Endothelial cell of umbilical vein (primary cell): Measurements from ENCODE around the gene PDCD1LG2. TPM values are rescaled to one million over a fixed set of nuclear protein-coding genes. Genes with fewer than 3 reads are reported as not detected.

Experiments used
- BruUV-seq: library from RNA; stranded (reverse); fragments of 400-500 nt; replicated peaks from 2 replicates; lab custom pipeline; 2021; lab: Mats Ljungman, UMichigan
- CTCF ChIA-PET: fragments of 300-600, 350-600 bp; sonication (Branson Sonifier 250); formaldehyde crosslinking; loops from one replicate; lab custom pipeline; 2021; ENCODE audit warnings: antibody characterized with exemption, inconsistent platforms; lab: Charles Lee
- POLR2A ChIA-PET: fragments of 300-600, 350-600 bp; sonication (Branson Sonifier 250); formaldehyde crosslinking; loops from one replicate; lab custom pipeline; 2021; ENCODE audit warnings: antibody characterized with exemption, inconsistent platforms; lab: Charles Lee
- DNase-seq: peaks from one replicate; pipeline ENCODE4 v3.0.0-alpha.2; 2011; ENCODE audit warnings: low read depth, low spot score
- FAIRE-seq: peaks from 2 replicates; lab custom pipeline; 2011; peaks lifted over from hg19 to GRCh38; lab: Jason Lieb, UNC
- H2AFZ ChIP-seq: 2 replicates; pipeline ENCODE4 v1.6.0; 2012; ENCODE audit warnings: low read depth, low read length, control low read depth, inconsistent platforms
- H3K27ac ChIP-seq: 2 replicates; pipeline ENCODE4 v1.5.1; 2011; ENCODE audit warnings: low read depth, mild to moderate bottlenecking, control low read depth, low read length, moderate library complexity; ENCODE audit not compliant: insufficient read depth
- H3K27me3 ChIP-seq, 2 experiments: 2 replicates each; pipeline versions ENCODE4 v1.6.0 to v1.6.1; 2011; ENCODE audit warnings: low read length in 2 of 2, mixed read lengths in 1 of 2; ENCODE audit not compliant: control insufficient read depth in 2 of 2, insufficient read depth in 2 of 2
- H3K36me3 ChIP-seq, 2 experiments: 2 replicates in 1 of 2; 3 replicates in 1 of 2; pipeline ENCODE4 v1.5.1; 2011; ENCODE audit warnings: low read length in 2 of 2, mild to moderate bottlenecking in 1 of 2, moderate library complexity in 1 of 2; ENCODE audit not compliant: control insufficient read depth in 2 of 2, insufficient read depth in 2 of 2; ENCODE audit errors: extremely low read depth in 1 of 2
- H3K4me1 ChIP-seq: 3 replicates; pipeline ENCODE4 v1.5.1; 2011; ENCODE audit warnings: mild to moderate bottlenecking, low read length; ENCODE audit not compliant: control insufficient read depth, insufficient read depth; ENCODE audit errors: extremely low read depth
- H3K4me2 ChIP-seq: 2 replicates; pipeline ENCODE4 v1.6.1; 2011; ENCODE audit warnings: low read length, control low read depth, mixed read lengths; ENCODE audit not compliant: insufficient read depth
- H3K4me3 ChIP-seq, 3 experiments: fragments of 200-600 bp in 1 of 3; sonication (generic), shearing (Covaris generic) in 1 of 3; replicated peaks in 1 of 3; 2 replicates each; pipeline ENCODE4 v1.5.1; 2011 to 2016; ENCODE audit warnings: control low read depth in 3 of 3, low read length in 3 of 3, mild to moderate bottlenecking in 2 of 3, inconsistent platforms in 1 of 3, low read depth in 1 of 3, moderate library complexity in 1 of 3; ENCODE audit not compliant: insufficient read depth in 1 of 3
- H3K79me2 ChIP-seq: 2 replicates; pipeline ENCODE4 v1.6.0; 2012; ENCODE audit warnings: low read length, inconsistent platforms; ENCODE audit not compliant: control insufficient read depth, insufficient read depth
- H3K9ac ChIP-seq: replicated peaks from 2 replicates; pipeline ENCODE3; 2011; ENCODE audit warnings: low read length, control low read depth; ENCODE audit not compliant: insufficient read depth; ENCODE audit errors: extremely low read depth
- H3K9me1 ChIP-seq: replicated peaks from 3 replicates; pipeline ENCODE4 v1.6.0; 2011; ENCODE audit warnings: mild to moderate bottlenecking, low read length; ENCODE audit not compliant: control insufficient read depth, insufficient read depth; ENCODE audit errors: extremely low read depth
- H3K9me3 ChIP-seq: replicated peaks from 2 replicates; pipeline ENCODE4 v1.5.1; 2012; ENCODE audit warnings: low read length, inconsistent platforms; ENCODE audit not compliant: control insufficient read depth, insufficient read depth
- H4K20me1 ChIP-seq: replicated peaks from 2 replicates; pipeline ENCODE3; 2011; ENCODE audit warnings: mild to moderate bottlenecking, low read length; ENCODE audit not compliant: control insufficient read depth, insufficient read depth; ENCODE audit errors: extremely low read depth
- CTCF ChIP-seq, 2 donors: IDR thresholded peaks; 1 replicate in 1 of 2; 2 replicates in 1 of 2; pipeline ENCODE4 v1.5.1; 2011; ENCODE audit warnings: low read length in 2 of 2, mild to moderate bottlenecking in 2 of 2, moderate library complexity in 2 of 2, control low read depth in 1 of 2, inconsistent platforms in 1 of 2, low read depth in 1 of 2; ENCODE audit not compliant: insufficient read depth in 1 of 2; ENCODE audit errors: extremely low read depth in 1 of 2
- EZH2 ChIP-seq: IDR thresholded peaks from 2 replicates; pipeline ENCODE4 v1.6.1; 2012; ENCODE audit warnings: borderline replicate concordance, low read depth, mild to moderate bottlenecking, moderate library complexity, low read length, inconsistent platforms; ENCODE audit not compliant: severe bottlenecking
- FOS ChIP-seq: IDR thresholded peaks from 2 replicates; pipeline ENCODE4 v1.6.1; 2011; ENCODE audit warnings: mild to moderate bottlenecking, low read length, moderate library complexity, borderline replicate concordance; ENCODE audit not compliant: insufficient read depth
- GATA2 ChIP-seq: IDR thresholded peaks from 2 replicates; pipeline ENCODE4 v1.7.0; 2011; ENCODE audit warnings: low read depth, mild to moderate bottlenecking, moderate library complexity, mixed read lengths, low read length; ENCODE audit not compliant: insufficient read length, insufficient read depth
- JUN ChIP-seq: IDR thresholded peaks from 2 replicates; pipeline ENCODE4 v1.6.1; 2011; ENCODE audit warnings: borderline replicate concordance, low read depth; ENCODE audit not compliant: insufficient read length, insufficient read depth
- MAX ChIP-seq: IDR thresholded peaks from 2 replicates; pipeline ENCODE4 v1.6.1; 2011; ENCODE audit not compliant: insufficient read depth, insufficient read length
- MYC ChIP-seq: IDR thresholded peaks from one replicate; pipeline ENCODE4 v1.6.1; 2011; ENCODE audit warnings: mild to moderate bottlenecking, low read depth, low read length
- POLR2A ChIP-seq: IDR thresholded peaks from 2 replicates; pipeline ENCODE4 v1.6.1; 2012; ENCODE audit warnings: low read depth, mild to moderate bottlenecking, control low read depth, low read length
- POLR2AphosphoS5 ChIP-seq: IDR thresholded peaks from 2 replicates; pipeline ENCODE4 v1.6.1; 2012; ENCODE audit warnings: low read depth, mild to moderate bottlenecking, control low read depth, low read length, moderate library complexity; ENCODE audit not compliant: insufficient read depth
- dilution Hi-C: fragments of 300-500 bp; cut with MboI; formaldehyde crosslinking; loops from one replicate; pipeline ENCODE4 v1.15.0; 2019; ENCODE audit warnings: low sequenced_read_pairs; ENCODE audit not compliant: extremely low pct_ligation_motif_present
- intact Hi-C: fragments of 100-400 bp; cut with micrococcal nuclease; formaldehyde crosslinking; loops from one replicate; pipeline ENCODE4 v1.10.0; 2022
- polyA plus RNA-seq, 4 experiments: library from polyadenylated mRNA; depleted of rRNA in 3 of 4; stranded (reverse) in 3 of 4; unstranded in 1 of 4; fragments of >200 nt; gene quantifications; 2 replicates each; pipeline versions ENCODE4 v1.2.1 to v1.2.3, GENCODE V29; 2011 to 2012; ENCODE audit warnings: missing spikeins in 1 of 4
- total RNA-seq: library from RNA; stranded (reverse); gene quantifications from 2 replicates; pipeline ENCODE4 v1.2.3, GENCODE V29; 2021

The PDCD1LG2 gene
- total and polyA plus RNA-seq, 2 donors (not counting 3 experiments of a cell fraction or from before 2014, with no cell fraction given), result 7.9 to 9.5 TPM

GRCh38 chr9:5620494-5620893 lies 110.2 kb downstream of the PDCD1LG2 start:
- CTCF ChIA-PET, result interaction anchor here (1.4 to 1.9 kb wide), 3 partner anchors 12 to 434 kb away, joined by 4 to 9 read pairs (median 5); no protein-coding TSS in a partner anchor
- BruUV-seq, result no TSS peak
- POLR2A ChIA-PET, result no interaction called here

More at GRCh38 chr9:5620494-5620893, 110.2 kb downstream of the PDCD1LG2 start:
- no peaks in the 10 kb centered on the region for H3K27me3 ChIP-seq
- dilution Hi-C loops, result no loop called here
- H3K4me1 ChIP-seq, result peaks cover 10% of the 10 kb centered on the region
- H3K27ac ChIP-seq, result no peak overlapping the region
- no peaks in the 10 kb centered on the region for H3K9me3 ChIP-seq
- no peak overlapping the region for H3K9ac ChIP-seq
- DNase-seq, result no peak
- no peak overlapping the region for H2AFZ ChIP-seq
- intact Hi-C loops, result no loop called here
- no peak overlapping the region for H3K4me2 ChIP-seq
- peaks cover 2% of the 10 kb centered on the region for H3K79me2 ChIP-seq
- no peaks in the 10 kb centered on the region for H3K9me1 ChIP-seq
- TF ChIP-seq EZH2 (no peak), FOS (no peak), GATA2 (no peak), POLR2A (no peak), JUN (no peak), MYC (no peak), MAX (no peak), POLR2AphosphoS5 (no peak), CTCF (IDR thresholded peaks at IDR 0.05; ENCODE audit: extremely low read depth in 1 of 2, insufficient read depth in 1 of 2, low read depth in 1 of 2, low read length in 2 of 2) (no peak)
- FAIRE-seq, result no peak
- H3K4me3 ChIP-seq, result no peak overlapping the region
- H4K20me1 ChIP-seq, result no peaks in the 10 kb centered on the region
- H3K36me3 ChIP-seq, result no peaks in the 10 kb centered on the region

Other genes with a start within 250 kb of the PDCD1LG2 start
- gene RLN2, start 205.8 kb upstream of the PDCD1LG2 start, total RNA-seq, result 0.48 TPM in 1 of 2 replicates, not detected in the other
- gene RLN2, start 205.8 kb upstream of the PDCD1LG2 start, polyA plus RNA-seq, result 0.41 and 0.43 TPM in 2 replicates
- not detected in 2 replicates for gene RLN1, start 170.7 kb upstream of the PDCD1LG2 start, total RNA-seq
- gene RLN1, start 170.7 kb upstream of the PDCD1LG2 start, polyA plus RNA-seq, result not detected in 2 replicates
- 20.3 and 21.2 TPM in 2 replicates for gene PLGRKT, start 72.6 kb upstream of the PDCD1LG2 start, total RNA-seq
- gene PLGRKT, start 72.6 kb upstream of the PDCD1LG2 start, polyA plus RNA-seq, result 3.3 and 3.8 TPM in 2 replicates
- gene CD274, start 60.0 kb upstream of the PDCD1LG2 start, total RNA-seq, result 26.8 and 29.7 TPM in 2 replicates
- 25.4 and 27.9 TPM in 2 replicates for gene CD274, start 60.0 kb upstream of the PDCD1LG2 start, polyA plus RNA-seq
- 23.5 and 24.8 TPM in 2 replicates for gene RIC1, start 118.6 kb downstream of the PDCD1LG2 start, total RNA-seq
- 14.0 and 14.2 TPM in 2 replicates for gene RIC1, start 118.6 kb downstream of the PDCD1LG2 start, polyA plus RNA-seq